ENCODE data around the gene HEPACAM. TPM values are rescaled to one million over a fixed set of nuclear protein-coding genes. Genes with fewer than 3 reads are reported as not detected.

The HEPACAM gene
- total RNA-seq, 1 experiment from 2014 or later = not detected

- Histone ChIP-seq H3K79me1 (ENCODE audit: insufficient read depth, low read depth, low read length, poor library complexity, severe bottlenecking) (no peaks in the 10 kb centered on the region), H3K4ac (ENCODE audit: low read depth, low read length) (no peak overlapping the region), H3K9ac (ENCODE audit: extremely low read depth, insufficient read length, low read length) (no peak overlapping the region), H2BK12ac (ENCODE audit: insufficient read length, low read depth, low read length) (no peak overlapping the region), H2AFZ (ENCODE audit: low read length) (no peak overlapping the region), H2BK120ac (ENCODE audit: low read depth, low read length, poor library complexity, severe bottlenecking) (no peak overlapping the region), H3K4me1 (ENCODE audit: insufficient read depth, low read length) (no peaks in the 10 kb centered on the region), H3K27me3 (ENCODE audit: insufficient read depth, low read length) (peaks cover 23% of the 10 kb centered on the region; the same call in 1 of the 2 replicates), H2BK20ac (ENCODE audit: low read depth, low read length, poor library complexity, severe bottlenecking) (no peak overlapping the region), H3K23ac (ENCODE audit: insufficient read length, low read depth, low read length) (no peak overlapping the region), H4K20me1 (ENCODE audit: control insufficient read depth, insufficient read depth, insufficient read length) (no peaks in the 10 kb centered on the region), H3K23me2 (ENCODE audit: insufficient read length, low read depth, low read length, poor library complexity, severe bottlenecking) (peaks cover 6% of the 10 kb centered on the region), H3K14ac (ENCODE audit: insufficient read depth, low read length) (no peak overlapping the region), H2BK15ac (ENCODE audit: low read depth, low read length) (no peak overlapping the region), H4K5ac (ENCODE audit: insufficient read length, low read depth, low read length) (no peak overlapping the region), H3K4me2 (ENCODE audit: insufficient read depth, insufficient read length, low read length) (peak overlapping the region; percentile 61), H4K8ac (replicated peaks; ENCODE audit: insufficient read length, low read depth, low read length) (no peak overlapping the region), H3K18ac (ENCODE audit: insufficient read length, low read depth, low read length) (no peak overlapping the region), H3T11ph (ENCODE audit: low read length) (no peak overlapping the region), H4K91ac (ENCODE audit: insufficient read length, low read depth, low read length) (no peak overlapping the region), H2BK5ac (ENCODE audit: insufficient read length, low read length) (no peak overlapping the region), H3K79me2 (ENCODE audit: insufficient read depth, low read length) (no peaks in the 10 kb centered on the region), H2AK5ac (ENCODE audit: insufficient read length, low read length) (no peak overlapping the region), H3K27ac (ENCODE audit: insufficient read length, low read depth, low read length) (no peak overlapping the region), H3K56ac (ENCODE audit: insufficient read length, low read depth, low read length) (no peak overlapping the region), H3K9me3 (ENCODE audit: control insufficient read depth, low read depth, low read length) (no peaks in the 10 kb centered on the region)
- Mint-ChIP-seq H3K4me1 (peaks cover 20 to 28% of the 10 kb centered on the region in 2 experiments), H3K27ac (peak overlapping the region in 1 of 3 experiments; percentile 86; a peak in 1 of 7 replicates), H3K9me3 (peaks cover 0 to 3% of the 10 kb centered on the region in 2 experiments; a peak in 1 of 5 replicates), H3K36me3 (ENCODE audit: insufficient read depth in 1 of 3, low read depth in 3 of 3) (no peaks in the 10 kb centered on the region; a peak in 2 of 7 replicates), H3K4me3 (peak overlapping the region; percentile 82 to 89), H3K27me3 (ENCODE audit: low read depth) (peaks cover 58% of the 10 kb centered on the region)
- WGBS (ENCODE audit: extremely low coverage, insufficient read length, low lambda C conversion rate) = no CpG with 5 or more reads among the region's 3 CpGs
- DNase-seq = peak; percentile 25
- no peak for TF ChIP-seq CTCF (conservative IDR thresholded peaks at IDR 0.05)
These were observed 60.4 kb downstream of the HEPACAM start for GRCh38 chr11:124875401-124875800.

Measured in H9 (cell line).